ENCODE data around the gene LPCAT3. TPM values are rescaled to one million over a fixed set of nuclear protein-coding genes. Genes with fewer than 3 reads are reported as not detected.

Gene LPCAT3
- total and polyA plus RNA-seq, 2 of the 13 experiments (the other 11 are each of a cell fraction or from before 2014, with no cell fraction given), result 44.5 to 64.3 TPM

DNA sequence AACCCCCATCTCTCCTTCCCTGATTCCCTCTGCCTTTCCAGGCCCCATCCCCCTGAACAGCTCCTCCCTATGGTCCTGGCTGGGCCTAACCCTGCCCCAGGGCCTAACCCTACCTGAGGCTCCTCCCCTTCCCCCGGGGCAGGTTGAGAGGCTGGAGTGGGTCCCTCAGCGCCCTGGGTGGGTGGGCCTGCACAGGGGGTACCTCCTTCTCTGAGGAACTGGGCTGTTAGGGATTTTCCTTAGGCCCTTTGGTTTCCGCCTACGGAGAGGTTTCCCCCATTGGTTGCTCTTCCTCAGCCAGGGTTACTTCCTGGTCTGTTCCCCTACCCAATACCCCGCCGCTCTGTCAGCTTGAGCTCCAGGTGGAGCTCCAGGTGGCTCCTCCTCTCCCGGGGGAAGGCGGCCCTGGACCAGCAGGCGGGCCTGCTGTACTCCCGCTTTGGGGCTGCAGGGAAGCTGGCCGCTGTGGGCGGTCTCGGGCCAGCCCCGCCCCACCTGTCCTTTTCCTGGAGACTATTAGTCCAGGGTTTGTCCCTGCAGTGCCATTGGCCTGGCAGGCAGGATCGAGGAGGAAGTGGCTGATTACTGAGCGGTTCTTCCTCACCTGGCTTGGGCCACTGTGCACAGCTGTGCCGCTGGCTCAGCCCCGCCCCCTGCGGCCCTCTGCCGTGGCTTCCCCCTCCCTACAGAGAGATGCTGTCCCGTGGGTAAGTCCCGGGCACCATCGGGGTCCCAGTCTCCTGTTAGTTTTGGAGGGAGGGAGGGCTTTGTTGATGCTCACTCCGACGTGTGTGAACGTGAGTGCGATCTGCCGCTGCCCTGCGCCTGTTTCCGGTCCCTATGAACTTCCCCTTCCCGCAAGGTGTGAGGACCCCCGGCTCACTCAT, 72.0 kb downstream of the LPCAT3 start (continued):
- TF ChIP-seq TEAD2 (CRISPR knock-in tag; IDR thresholded peaks at IDR 0.05) (no peak), PCBP2 (optimal IDR thresholded peaks at IDR 0.05; ENCODE audit: low read depth, low read length, poor library complexity, severe bottlenecking) (no peak), AKAP8 (CRISPR knock-in tag; IDR thresholded peaks at IDR 0.05) (0 out of 2 replicates have a peak, but pooled peaks have one; percentile 25), ZBTB25 (CRISPR knock-in tag; IDR thresholded peaks at IDR 0.05) (peak; percentile 65), KDM2A (CRISPR knock-in tag; IDR thresholded peaks at IDR 0.05; ENCODE audit: borderline replicate concordance, low read depth) (peak; percentile 72), MED1 (CRISPR knock-in tag; IDR thresholded peaks at IDR 0.05) (peak; percentile 47), NFATC3 (CRISPR knock-in tag; IDR thresholded peaks at IDR 0.05) (no peak), PHF8 (CRISPR knock-in tag; IDR thresholded peaks at IDR 0.05) (peak; percentile 48), ZNF225 (CRISPR knock-in tag; IDR thresholded peaks at IDR 0.05) (0 out of 2 replicates have a peak, but pooled peaks have one; percentile 51), NRL (CRISPR knock-in tag; IDR thresholded peaks at IDR 0.05; ENCODE audit: borderline replicate concordance) (peak; percentile 76), REL (CRISPR knock-in tag; conservative IDR thresholded peaks at IDR 0.05) (no peak), FOXC1 (CRISPR knock-in tag; IDR thresholded peaks at IDR 0.05; ENCODE audit: borderline replicate concordance) (peak; percentile 84), ZNF235 (CRISPR knock-in tag; IDR thresholded peaks at IDR 0.05; ENCODE audit: borderline replicate concordance) (no peak), ZNF598 (CRISPR knock-in tag; IDR thresholded peaks at IDR 0.05; ENCODE audit: borderline replicate concordance) (0 out of 2 replicates have a peak, but pooled peaks have one; percentile 5), PHF21A (CRISPR knock-in tag; IDR thresholded peaks at IDR 0.05) (peak; percentile 90), NFKB2 (CRISPR knock-in tag; IDR thresholded peaks at IDR 0.05; ENCODE audit: borderline replicate concordance) (peak; percentile 48; the same call in 1 of the 2 replicates), ZNF782 (CRISPR knock-in tag; IDR thresholded peaks at IDR 0.05; ENCODE audit: borderline replicate concordance) (peak; percentile 62; the same call in 1 of the 2 replicates), FIP1L1 (IDR thresholded peaks at IDR 0.05; ENCODE audit: borderline replicate concordance, insufficient read depth, low read depth, low read length) (no peak), PPARG (CRISPR knock-in tag; conservative IDR thresholded peaks at IDR 0.05) (peak; percentile 48), TCF7L2 (IDR thresholded peaks at IDR 0.05; ENCODE audit: low read depth, low read length) (no peak), SMARCE1 (IDR thresholded peaks at IDR 0.05; ENCODE audit: borderline replicate concordance) (no peak)
- TF ChIP-seq, protein P1, sequence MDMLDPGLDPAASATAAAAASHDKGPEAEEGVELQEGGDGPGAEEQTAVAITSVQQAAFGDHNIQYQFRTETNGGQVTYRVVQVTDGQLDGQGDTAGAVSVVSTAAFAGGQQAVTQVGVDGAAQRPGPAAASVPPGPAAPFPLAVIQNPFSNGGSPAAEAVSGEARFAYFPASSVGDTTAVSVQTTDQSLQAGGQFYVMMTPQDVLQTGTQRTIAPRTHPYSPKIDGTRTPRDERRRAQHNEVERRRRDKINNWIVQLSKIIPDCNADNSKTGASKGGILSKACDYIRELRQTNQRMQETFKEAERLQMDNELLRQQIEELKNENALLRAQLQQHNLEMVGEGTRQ (IDR thresholded peaks at IDR 0.05; ENCODE audit: low read depth, low read length), result no peak
- TF ChIP-seq, protein P1 (CRISPR knock-in tag; IDR thresholded peaks at IDR 0.05; ENCODE audit: borderline replicate concordance), result no peak; the same call in 1 of the 2 replicates
- TF ChIP-seq, protein P2, sequence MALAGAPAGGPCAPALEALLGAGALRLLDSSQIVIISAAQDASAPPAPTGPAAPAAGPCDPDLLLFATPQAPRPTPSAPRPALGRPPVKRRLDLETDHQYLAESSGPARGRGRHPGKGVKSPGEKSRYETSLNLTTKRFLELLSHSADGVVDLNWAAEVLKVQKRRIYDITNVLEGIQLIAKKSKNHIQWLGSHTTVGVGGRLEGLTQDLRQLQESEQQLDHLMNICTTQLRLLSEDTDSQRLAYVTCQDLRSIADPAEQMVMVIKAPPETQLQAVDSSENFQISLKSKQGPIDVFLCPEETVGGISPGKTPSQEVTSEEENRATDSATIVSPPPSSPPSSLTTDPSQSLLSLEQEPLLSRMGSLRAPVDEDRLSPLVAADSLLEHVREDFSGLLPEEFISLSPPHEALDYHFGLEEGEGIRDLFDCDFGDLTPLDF (CRISPR knock-in tag; IDR thresholded peaks at IDR 0.05), result 0 out of 2 replicates have a peak, but pooled peaks have one; percentile 41

All from HepG2 (cell line).